Stimulated activated CD4-positive, alpha-beta T cell treated with anti-CD3 and anti-CD28 coated beads, TNF-alpha, amount 100 ng/mL, for 48 hours (primary cell): ENCODE data around the gene RGR.
A peak's percentile ranks its signal among the peaks of the same experiment; 100 is the strongest.
"Not testable (repeated sequence)": the region's sequence is repeated elsewhere in the genome, so short reads cannot be mapped to it uniquely, and the experiment has no call there.

Experiments
- DNase-seq, 3 donors: peaks; one replicate each; pipeline ENCODE4 v3.0.0-alpha.2; 2020; ENCODE audit warnings: low read depth in 3 of 3

Gene RGR

GRCh38 chr10:84257343-84258020 is 12.6 kb downstream of the RGR start:
- DNase-seq, result no peak

DNA sequence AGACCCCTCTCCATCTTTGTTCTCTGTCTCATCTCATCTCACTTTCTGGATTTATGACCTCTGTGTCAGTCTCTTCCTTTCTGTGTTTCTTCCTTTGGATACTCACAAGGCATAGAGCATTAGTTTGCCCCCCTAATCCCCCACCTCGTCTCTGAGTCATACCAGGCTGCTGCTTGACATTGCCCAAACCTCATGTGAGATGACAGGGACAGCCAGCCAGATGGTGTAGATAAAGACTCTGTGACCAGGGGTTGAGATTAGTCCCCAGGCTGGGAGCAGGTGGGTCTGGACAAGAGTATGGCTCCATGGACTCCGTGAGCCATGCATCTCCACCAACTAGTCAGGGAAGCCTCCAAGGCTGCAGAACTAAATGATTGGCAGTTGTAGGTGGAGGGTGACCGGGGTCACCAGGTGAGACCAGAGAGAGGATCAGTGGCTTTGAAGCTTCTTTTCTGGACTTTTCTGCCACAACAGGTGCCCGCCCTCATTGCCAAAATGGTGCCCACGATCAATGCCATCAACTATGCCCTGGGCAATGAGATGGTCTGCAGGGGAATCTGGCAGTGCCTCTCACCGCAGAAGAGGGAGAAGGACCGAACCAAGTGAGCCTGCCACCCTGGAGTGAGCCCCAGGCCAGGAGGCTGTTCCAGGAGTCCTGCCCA is 13.3 kb downstream of the RGR start:
- no peak for DNase-seq

DNA sequence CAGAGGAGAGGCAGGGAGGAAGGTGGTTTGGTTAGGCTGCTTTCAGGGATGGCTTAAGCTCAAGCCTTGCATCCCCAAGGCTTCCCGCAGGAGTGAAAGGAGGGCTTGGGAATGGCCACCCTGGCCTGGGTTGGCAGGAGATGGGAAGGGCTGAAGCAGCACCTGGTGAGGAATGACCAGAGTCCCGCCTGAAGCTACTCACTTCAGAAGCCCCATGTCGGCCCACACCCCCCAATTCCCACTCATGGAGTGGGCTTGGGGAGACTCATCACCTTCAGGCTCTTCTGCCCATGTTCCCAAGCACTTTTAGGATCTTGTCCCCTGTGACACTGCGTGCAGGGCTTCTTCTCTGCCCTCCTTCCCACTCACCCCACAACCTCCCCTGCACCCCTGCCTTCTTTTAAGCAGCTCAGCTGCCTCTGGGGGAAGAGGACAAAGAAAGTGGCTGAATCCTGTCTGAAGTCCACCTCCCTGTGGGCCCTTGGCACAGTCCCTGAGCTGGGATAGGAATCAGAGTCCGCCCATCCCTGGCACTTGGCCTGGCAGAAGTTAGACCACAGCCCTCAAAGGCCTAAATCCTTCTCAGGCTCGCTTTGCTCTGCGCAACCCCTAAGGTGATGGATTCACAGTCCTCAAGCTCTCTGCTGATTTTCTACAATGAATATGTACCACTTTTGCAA is 16.5 kb downstream of the RGR start:
- DNase-seq, result no peak

DNA sequence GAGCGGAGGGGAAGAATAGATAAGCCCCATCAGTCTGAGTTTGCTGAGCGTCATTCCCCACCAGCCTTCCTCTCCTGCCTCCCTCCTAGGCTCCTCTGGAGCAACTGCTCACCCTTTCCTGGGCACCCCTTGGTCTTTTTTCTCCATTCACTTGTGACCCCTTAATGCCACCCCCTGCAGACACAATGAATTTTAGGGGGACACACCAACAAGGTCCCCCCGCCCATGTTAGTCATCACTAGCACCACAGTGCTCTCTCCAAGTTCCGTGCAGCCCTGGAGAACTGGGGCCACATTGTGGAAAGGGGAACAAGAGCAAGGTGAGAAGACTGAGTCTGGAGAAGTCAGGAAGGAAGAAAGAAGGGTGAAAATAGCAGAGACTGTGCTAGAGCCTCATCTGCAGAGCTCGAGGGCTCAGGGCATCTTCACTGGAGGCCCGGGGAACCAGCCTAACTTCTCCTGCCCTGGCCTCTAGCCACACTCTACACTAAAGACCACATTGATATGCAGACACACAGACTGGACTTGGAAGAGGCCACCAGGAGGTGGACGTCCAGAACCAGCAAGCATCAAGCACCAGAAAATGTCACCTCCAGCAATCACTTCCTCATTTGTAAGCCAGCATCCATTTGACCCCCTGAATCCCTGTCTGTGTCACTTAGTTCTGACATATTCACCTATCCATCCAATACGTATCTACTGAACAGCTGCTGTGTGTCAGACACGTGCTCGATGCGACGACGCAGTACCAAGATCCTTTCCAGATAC is 17.5 kb downstream of the RGR start:
- no peak for DNase-seq

DNA sequence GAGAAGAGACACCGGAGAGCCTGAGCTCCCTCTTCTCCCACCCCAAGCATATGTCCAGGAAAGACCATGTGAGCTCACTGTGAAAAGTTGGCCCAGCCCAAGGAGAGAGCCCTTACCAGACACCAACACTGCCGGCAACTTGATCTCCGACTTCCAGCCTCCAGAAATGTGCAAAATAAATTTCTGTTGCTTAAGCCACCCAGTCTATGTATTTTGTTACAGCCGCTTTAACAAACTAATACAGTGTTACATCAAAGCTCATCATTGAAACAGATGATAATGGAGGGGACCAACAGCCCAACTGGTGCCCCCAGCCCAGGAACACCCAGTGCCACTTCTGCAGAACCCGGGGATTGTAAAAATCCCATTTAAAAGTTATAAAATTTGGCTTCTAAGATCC is 18.9 kb downstream of the RGR start:
- no peak for DNase-seq

GRCh38 chr10:84264611-84265141 is 19.8 kb downstream of the RGR start:
- peak; percentile 34 to 53 (median 44) for DNase-seq

GRCh38 chr10:84265418-84265817 is 20.6 kb downstream of the RGR start:
- no peak for DNase-seq

DNA sequence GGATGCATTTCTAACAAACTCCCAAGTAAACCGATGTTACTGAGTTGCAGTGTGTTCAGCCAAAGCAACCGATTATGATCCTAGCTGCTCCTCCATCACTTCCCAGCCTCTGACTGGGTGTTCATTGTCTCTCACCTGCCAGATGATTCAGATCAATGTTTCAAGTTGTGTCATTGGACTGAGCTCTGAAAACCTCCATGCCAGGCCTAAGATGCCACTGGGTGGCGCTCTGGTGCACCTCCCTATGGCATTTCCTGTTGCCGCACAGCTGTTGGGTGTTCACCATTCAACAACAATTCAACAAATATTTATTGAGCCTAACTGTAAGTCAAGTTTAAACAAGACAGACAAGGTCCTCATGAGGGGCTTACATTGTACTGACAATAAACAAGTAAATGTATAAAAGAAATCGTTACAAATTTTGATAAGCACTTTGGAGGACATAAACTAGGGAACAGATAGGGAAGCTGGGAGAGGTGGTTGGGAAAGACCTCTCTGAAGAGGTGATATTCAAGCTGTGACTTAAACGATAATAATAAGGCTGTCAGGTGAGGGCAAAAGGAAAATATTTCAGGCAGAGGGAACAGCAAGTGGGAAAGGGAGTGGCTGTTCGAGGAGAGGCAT is 22.8 kb downstream of the RGR start:
- peak; percentile 59 to 76 (median 70) for DNase-seq

- DNase-seq, result no peak
Measured at GRCh38 chr10:84269162-84269561, 24.3 kb downstream of the RGR start.

GRCh38 chr10:84269773-84270172 is 24.9 kb downstream of the RGR start:
- no peak for DNase-seq

GRCh38 chr10:84270708-84271107 is 25.9 kb downstream of the RGR start:
- DNase-seq, result no peak

- not testable (repeated sequence) for DNase-seq
Measured at GRCh38 chr10:84279876-84280475, 35.1 kb downstream of the RGR start.

DNA sequence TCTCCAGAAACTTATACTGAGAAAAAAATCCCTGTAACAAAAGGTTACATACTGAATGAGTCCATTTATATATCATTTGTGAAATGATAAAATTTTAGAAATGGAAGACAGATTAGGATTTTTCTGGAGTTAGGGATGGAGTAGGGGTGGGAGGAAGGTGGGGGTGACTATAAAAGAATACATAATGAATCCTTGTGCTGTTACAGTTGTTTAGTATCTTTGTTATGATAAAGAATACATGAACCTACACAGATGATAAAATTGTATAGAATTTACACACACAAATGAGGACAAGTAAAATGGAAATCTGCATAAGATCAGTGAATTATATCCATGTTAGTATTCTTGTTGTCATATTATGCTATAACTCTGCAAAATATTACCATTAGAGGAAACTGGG is 41.8 kb downstream of the RGR start:
- DNase-seq, result no peak

- no peak for DNase-seq
Measured at GRCh38 chr10:84288151-84288550, 43.3 kb downstream of the RGR start.

GRCh38 chr10:84289521-84290200 is 44.8 kb downstream of the RGR start:
- no peak for DNase-seq

DNA sequence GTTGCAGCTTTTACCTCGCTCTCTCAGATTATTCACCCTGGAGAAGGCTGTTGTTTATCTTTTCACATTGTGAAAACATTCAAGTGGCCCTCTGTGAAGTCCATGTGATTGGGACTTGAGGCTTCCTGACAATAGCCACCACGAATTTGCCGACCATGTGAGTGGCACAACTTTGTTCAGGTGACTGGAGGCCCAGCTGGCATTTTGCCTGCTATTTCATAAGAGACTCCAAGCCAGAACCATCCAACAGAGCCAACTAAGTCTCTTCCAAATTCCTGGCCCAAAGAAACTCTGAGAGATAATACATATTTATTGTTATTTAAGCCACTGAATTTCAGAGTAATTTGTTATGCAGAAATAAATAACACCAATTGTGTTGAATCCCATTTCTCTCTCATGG is 45.4 kb downstream of the RGR start:
- DNase-seq, result no peak

DNA sequence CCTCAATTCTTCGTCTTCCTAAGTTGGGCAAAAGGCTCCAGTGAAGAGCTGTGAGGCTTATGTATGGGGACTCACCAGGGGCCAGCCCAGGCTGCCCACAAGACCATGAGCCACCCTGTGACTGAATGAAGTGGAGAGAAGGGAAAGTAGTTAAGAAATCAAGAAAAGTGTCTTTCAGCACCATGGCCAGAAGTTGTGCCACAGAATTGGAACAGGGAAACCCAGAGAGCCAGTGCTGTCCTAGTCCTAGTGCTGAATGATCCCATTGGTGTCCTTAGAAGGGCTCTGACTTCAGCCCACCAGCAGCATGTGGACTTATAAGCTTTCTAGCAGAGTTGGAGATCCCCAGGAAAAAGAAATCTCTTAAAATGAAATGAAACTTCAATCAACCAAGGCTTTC is 46.5 kb downstream of the RGR start:
- DNase-seq, result no peak

GRCh38 chr10:84292502-84292901 is 47.6 kb downstream of the RGR start:
- no peak for DNase-seq

DNA sequence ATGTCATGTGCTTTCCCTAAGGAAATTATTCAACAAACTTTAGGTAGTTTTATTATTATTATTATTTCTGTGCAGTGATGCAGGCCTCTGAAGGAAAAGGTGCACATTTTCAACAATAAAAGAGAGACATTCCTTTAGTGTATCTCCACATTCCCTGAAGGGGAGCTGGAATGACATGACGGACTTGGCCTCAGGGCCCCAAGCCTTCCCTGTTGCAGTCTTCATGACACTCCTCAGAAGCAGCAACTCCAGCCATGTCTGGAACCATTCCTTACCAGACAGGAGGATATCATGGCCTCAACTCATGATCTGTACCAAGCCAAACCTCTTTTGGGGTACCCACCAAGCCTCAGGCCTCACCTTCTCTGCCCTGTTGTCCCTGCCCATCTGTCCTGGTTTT is 48.3 kb downstream of the RGR start:
- no peak for DNase-seq

- DNase-seq, result peak in 1 of 3 donors; percentile 22
Measured at GRCh38 chr10:84293574-84294016, 48.7 kb downstream of the RGR start.
